ENCODE results near the gene PTOV1. TPM values are rescaled to one million over a fixed set of nuclear protein-coding genes. Genes with fewer than 3 reads are reported as not detected.
A peak's percentile ranks its signal among the peaks of the same experiment; 100 is the strongest.

The PTOV1 gene
- total RNA-seq, 1 experiment from 2014 or later, result 114 TPM

DNA sequence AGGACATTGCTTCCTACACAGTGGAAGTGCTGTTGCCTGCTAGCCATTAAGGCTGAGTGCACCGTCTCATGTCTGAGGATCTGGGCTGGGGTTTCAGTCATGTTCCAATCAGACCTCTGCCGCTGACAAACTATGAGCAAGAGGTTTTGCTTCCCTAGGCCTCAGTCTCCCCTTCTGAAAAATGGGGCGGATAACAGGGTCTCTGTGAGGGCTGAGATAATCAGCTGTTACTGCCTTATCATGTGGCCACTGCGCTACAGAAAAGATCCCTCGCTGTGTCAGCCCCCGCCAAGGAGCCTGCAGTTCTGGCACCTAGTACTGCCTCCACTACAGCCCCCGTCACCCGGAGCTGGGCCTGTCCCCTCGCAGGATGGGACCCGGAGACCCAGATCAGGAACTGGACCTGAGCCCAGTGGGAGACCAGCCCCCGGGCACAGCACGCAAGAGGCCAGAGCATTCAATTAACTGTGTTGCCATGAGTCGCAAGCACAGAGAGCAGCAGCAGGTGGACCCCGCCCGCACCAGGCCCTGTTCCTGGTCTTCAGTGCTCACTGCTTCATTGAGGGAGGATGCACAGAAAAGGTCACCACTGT is 19.4 kb downstream of the PTOV1 start:
- no TSS peak for BruUV-seq (replicated peaks)
- ChIA-PET POLR2A (no interaction called here), CTCF (no interaction called here)
- TF ChIP-seq TCF7L2 (IDR thresholded peaks at IDR 0.05; ENCODE audit: low read depth, low read length), result no peak
- TF ChIP-seq, protein P1, sequence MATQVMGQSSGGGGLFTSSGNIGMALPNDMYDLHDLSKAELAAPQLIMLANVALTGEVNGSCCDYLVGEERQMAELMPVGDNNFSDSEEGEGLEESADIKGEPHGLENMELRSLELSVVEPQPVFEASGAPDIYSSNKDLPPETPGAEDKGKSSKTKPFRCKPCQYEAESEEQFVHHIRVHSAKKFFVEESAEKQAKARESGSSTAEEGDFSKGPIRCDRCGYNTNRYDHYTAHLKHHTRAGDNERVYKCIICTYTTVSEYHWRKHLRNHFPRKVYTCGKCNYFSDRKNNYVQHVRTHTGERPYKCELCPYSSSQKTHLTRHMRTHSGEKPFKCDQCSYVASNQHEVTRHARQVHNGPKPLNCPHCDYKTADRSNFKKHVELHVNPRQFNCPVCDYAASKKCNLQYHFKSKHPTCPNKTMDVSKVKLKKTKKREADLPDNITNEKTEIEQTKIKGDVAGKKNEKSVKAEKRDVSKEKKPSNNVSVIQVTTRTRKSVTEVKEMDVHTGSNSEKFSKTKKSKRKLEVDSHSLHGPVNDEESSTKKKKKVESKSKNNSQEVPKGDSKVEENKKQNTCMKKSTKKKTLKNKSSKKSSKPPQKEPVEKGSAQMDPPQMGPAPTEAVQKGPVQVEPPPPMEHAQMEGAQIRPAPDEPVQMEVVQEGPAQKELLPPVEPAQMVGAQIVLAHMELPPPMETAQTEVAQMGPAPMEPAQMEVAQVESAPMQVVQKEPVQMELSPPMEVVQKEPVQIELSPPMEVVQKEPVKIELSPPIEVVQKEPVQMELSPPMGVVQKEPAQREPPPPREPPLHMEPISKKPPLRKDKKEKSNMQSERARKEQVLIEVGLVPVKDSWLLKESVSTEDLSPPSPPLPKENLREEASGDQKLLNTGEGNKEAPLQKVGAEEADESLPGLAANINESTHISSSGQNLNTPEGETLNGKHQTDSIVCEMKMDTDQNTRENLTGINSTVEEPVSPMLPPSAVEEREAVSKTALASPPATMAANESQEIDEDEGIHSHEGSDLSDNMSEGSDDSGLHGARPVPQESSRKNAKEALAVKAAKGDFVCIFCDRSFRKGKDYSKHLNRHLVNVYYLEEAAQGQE (IDR thresholded peaks at IDR 0.05; ENCODE audit: insufficient read depth in 1 of 2, low read depth in 2 of 2, low read length in 1 of 2), result no peak
- no peak for TF ChIP-seq POLR2AphosphoS5 (IDR thresholded peaks at IDR 0.05; ENCODE audit: low read depth, low read length)
- TF ChIP-seq, protein P2, sequence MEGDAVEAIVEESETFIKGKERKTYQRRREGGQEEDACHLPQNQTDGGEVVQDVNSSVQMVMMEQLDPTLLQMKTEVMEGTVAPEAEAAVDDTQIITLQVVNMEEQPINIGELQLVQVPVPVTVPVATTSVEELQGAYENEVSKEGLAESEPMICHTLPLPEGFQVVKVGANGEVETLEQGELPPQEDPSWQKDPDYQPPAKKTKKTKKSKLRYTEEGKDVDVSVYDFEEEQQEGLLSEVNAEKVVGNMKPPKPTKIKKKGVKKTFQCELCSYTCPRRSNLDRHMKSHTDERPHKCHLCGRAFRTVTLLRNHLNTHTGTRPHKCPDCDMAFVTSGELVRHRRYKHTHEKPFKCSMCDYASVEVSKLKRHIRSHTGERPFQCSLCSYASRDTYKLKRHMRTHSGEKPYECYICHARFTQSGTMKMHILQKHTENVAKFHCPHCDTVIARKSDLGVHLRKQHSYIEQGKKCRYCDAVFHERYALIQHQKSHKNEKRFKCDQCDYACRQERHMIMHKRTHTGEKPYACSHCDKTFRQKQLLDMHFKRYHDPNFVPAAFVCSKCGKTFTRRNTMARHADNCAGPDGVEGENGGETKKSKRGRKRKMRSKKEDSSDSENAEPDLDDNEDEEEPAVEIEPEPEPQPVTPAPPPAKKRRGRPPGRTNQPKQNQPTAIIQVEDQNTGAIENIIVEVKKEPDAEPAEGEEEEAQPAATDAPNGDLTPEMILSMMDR (IDR thresholded peaks at IDR 0.05), result no peak
- in situ Hi-C loops (cut with HindIII; ENCODE audit: low pct_unique_long_range_greater_than_20kb, low sequenced_read_pairs) (no loop called here), intact Hi-C loops (cut with micrococcal nuclease; ENCODE audit: unreplicated experiment) (no loop called here)
- Histone ChIP-seq H3K9me3 (ENCODE audit: control insufficient read depth, insufficient read depth, low read depth, low read length) (no peaks in the 10 kb centered on the region), H3K4me1 (ENCODE audit: control insufficient read depth, insufficient read depth, low read length) (peaks cover 22% of the 10 kb centered on the region), H3K27me3 (ENCODE audit: control insufficient read depth, insufficient read depth, low read length) (no peaks in the 10 kb centered on the region), H3K27ac (ENCODE audit: low read length) (peak overlapping the region; percentile 82), H3K4me3 (ENCODE audit: low read depth in 2 of 2, low read length in 2 of 2) (peak overlapping the region; percentile 39 to 46), H3K36me3 (ENCODE audit: control insufficient read depth, insufficient read depth, low read length) (peaks cover 1% of the 10 kb centered on the region; the same call in 1 of the 2 replicates)
- no peak for ATAC-seq
- DNase-seq (ENCODE audit: low read depth, low spot score), result no peak

DNA sequence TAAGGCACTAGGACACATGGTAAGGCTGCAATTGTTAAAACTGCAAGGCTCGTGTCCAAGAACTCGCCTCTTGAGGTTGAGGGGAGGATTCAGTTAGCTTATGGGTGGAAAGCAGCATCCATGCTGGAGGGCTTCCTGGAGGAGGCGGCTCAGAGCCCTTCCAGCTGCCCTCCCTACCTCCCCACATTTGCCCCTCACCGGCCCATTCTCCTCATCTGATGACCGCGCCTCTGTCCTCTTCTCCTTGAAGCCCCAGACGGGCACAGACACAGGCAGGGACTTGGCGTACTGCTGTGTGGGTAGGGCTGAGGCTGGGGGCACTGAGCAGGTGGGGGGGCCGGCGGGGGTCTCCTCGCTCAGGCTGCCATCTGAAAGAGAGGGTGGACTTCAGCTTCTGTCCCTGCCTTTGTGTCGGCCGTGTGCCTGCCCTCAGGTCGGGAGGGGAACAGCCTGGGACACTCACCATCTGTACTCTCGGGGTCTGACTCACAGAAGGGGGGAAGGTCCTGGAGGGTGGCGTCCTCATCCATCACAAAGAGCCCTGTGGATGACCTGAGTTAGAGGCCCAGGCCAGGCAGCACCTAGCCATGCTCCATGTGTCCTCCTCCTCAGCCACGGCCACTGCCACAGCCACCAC is 20.5 kb downstream of the PTOV1 start:
- ChIA-PET CTCF (no interaction called here), POLR2A (no interaction called here)
- no peak overlapping the region; the same call in 1 of the 2 replicates for H3K27ac ChIP-seq (ENCODE audit: low read length)
- DNase-seq (ENCODE audit: low read depth, low spot score), result no peak
- TF ChIP-seq, protein P2 (IDR thresholded peaks at IDR 0.05), result no peak
- TF ChIP-seq SIN3A (IDR thresholded peaks at IDR 0.05; ENCODE audit: borderline replicate concordance, insufficient read depth, low read depth, low read length), result no peak
- TF ChIP-seq, protein P1 (IDR thresholded peaks at IDR 0.05; ENCODE audit: insufficient read depth in 1 of 2, low read depth in 2 of 2, low read length in 1 of 2), result no peak
- TF ChIP-seq POLR2AphosphoS5 (IDR thresholded peaks at IDR 0.05; ENCODE audit: low read depth, low read length), result no peak
- TF ChIP-seq TCF7L2 (IDR thresholded peaks at IDR 0.05; ENCODE audit: low read depth, low read length), result no peak
- H3K4me3 ChIP-seq (ENCODE audit: low read depth in 2 of 2, low read length in 2 of 2), result no peak overlapping the region
- no TSS peak for BruUV-seq (replicated peaks)
- in situ Hi-C loops (cut with HindIII; ENCODE audit: low pct_unique_long_range_greater_than_20kb, low sequenced_read_pairs) (no loop called here), intact Hi-C loops (cut with micrococcal nuclease; ENCODE audit: unreplicated experiment) (no loop called here)
- peaks cover 25% of the 10 kb centered on the region for H3K4me1 ChIP-seq (ENCODE audit: control insufficient read depth, insufficient read depth, low read length)
- peaks cover 5% of the 10 kb centered on the region; the same call in 1 of the 2 replicates for H3K36me3 ChIP-seq (ENCODE audit: control insufficient read depth, insufficient read depth, low read length)
- ATAC-seq, result no peak
- no peaks in the 10 kb centered on the region for H3K27me3 ChIP-seq (ENCODE audit: control insufficient read depth, insufficient read depth, low read length)
- H3K9me3 ChIP-seq (ENCODE audit: control insufficient read depth, insufficient read depth, low read depth, low read length), result no peaks in the 10 kb centered on the region
